DMS53 treated with DMSO at 0.1 percent for 48 hours (cell line): Measurements from ENCODE around the gene VWA8.
"Not testable (repeated sequence)": the region's sequence is repeated elsewhere in the genome, so short reads cannot be mapped to it uniquely, and the experiment has no call there.

ENCODE experiments used
- DNase-seq: peaks from one replicate; lab custom pipeline; 2025; ENCODE audit not compliant: unreplicated experiment; lab: John Stamatoyannopoulos, UW

The VWA8 gene

GRCh38 chr13:41969072-41969471 lies 8.2 kb upstream of the VWA8 start:
- DNase-seq: no peak

GRCh38 chr13:41966671-41967070 lies 5.8 kb upstream of the VWA8 start:
- no peak for DNase-seq

- no peak for DNase-seq
These were observed 2.1 kb upstream of the VWA8 start for GRCh38 chr13:41962994-41963393.

DNA sequence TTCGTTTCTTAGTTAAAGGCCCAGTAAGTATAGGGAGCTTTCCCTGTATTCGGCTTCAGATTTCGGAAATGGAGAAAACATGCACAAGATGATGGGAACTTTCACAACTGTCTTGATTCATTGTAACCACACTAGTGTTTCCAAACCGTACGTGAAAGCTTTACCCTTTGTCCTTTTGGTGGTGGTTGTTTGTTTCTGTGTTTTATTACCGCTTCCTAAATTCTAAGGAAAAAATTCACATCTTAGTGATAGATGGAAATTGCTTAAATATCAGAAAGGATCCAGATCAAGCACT lies 504 bp upstream of the VWA8 start:
- no peak for DNase-seq

DNA sequence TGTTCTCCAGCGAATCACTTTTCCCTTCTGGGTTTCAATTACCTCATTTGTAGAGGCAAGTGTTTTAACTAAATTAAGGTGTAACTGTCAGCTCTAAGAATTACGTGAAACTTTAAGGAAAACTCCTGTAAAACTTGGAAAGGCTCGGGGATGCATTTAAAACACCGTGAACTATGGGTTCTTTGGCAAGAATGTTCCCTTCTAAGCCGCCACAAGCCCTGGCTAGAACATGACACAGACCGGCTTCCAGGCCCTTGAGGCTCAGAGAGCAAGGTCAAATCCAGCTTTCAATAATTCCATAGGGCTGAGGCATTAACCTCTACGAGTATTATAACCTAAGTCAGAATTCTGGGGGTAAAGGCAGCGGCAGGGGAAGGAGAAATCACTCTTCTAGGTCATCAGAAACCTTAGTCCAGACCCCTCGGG lies 685 bp downstream of the VWA8 start:
- peak; percentile 10 for DNase-seq

- no peak for DNase-seq
These were observed 4.6 kb downstream of the VWA8 start for GRCh38 chr13:41956272-41956671.

DNA sequence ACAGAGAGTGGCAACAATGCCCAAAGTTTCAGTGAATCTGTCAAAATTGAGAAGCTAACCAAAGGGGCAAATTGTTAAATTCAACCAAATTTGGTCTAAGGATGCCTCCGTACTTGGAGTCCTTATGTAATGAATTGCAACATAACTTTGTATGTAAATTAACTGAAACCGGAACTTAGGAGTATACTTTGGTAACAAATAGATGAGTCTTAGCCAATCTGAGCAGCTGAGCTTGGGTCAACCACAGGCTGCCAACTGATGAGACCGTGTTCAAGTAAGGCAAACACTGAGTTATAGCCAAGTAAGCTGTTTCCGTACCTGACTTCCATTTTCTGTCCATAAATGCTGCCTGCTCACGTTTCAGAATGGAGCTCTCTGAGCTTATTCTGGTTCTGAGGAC lies 5.3 kb downstream of the VWA8 start:
- DNase-seq: no peak

DNA sequence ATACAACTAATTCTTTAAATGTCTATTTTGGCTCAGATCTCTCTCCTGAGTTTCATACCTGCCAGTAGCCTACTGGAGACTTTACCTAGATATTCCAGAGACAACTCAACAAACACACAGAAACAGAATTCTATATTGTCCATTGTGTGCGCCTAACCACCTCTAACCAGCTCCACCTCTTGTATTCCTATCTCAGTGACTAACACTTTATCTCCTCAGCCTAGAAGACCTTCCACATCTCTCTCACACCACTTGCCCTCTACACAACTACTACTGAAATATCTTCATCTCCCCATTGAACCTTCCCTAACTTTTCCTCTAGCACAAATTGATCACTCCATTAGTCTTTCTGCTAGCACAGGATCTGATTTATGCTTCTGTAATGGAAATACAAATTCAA lies 6.7 kb downstream of the VWA8 start:
- DNase-seq: no peak

DNA sequence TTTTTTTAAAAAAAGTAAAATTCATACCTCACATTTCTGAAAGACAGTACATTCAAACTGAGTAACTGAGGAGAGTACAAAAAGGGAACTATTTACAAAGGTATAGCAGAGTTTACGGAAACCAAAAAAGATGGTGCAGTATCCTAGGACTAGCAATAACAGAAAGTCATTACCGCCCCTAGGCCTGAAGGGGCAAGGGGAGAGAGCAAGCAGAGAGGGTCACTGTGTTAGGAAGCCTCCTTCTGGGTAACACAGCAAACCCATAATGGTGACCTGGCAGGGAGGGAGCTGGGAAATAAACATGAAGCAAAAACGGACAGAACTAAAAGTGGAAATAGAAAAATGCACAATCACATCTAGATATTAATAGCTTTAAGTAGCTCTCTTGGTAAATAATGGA lies 8.2 kb downstream of the VWA8 start:
- DNase-seq: no peak

DNA sequence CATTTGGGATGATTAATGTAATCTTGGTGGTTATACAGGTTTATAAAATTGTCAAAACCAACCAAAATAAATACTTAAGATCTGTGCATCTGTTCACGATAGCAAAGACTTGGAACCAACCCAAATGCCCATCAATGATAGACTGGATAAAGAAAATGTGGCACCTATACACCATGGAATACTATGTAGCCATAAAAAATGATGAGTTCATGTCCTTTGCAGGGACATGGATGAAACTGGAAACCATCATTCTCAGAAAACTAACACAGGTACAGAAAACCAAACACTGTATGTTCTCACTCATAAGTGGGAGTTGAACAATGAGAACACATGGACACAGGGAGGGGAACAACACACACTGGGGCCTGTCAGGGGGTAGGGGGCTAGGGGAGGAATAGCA lies 11.8 kb downstream of the VWA8 start:
- not testable (repeated sequence) for DNase-seq

GRCh38 chr13:41945926-41946325 lies 15.0 kb downstream of the VWA8 start:
- no peak for DNase-seq

- no peak for DNase-seq
These were observed 16.1 kb downstream of the VWA8 start for GRCh38 chr13:41944635-41945397.

DNA sequence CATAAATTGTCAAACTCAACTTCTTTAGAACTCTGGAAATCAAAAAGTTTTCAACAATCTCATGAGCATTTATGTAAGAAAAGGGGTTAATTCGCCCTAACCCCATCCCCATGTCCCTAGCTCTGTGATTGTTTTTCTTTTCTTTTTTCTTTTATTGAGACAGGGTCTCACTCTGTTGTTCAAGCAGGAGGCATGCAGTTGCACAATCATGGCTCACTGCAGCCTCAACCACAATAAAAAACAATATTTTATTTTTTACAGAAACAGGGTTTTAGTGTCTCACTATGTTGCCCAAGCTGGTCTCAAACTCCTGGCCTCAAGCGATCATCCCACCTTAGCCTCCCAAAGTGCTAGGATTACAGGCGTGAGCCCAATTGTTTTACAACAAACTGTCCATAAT lies 16.7 kb downstream of the VWA8 start:
- no peak for DNase-seq

DNA sequence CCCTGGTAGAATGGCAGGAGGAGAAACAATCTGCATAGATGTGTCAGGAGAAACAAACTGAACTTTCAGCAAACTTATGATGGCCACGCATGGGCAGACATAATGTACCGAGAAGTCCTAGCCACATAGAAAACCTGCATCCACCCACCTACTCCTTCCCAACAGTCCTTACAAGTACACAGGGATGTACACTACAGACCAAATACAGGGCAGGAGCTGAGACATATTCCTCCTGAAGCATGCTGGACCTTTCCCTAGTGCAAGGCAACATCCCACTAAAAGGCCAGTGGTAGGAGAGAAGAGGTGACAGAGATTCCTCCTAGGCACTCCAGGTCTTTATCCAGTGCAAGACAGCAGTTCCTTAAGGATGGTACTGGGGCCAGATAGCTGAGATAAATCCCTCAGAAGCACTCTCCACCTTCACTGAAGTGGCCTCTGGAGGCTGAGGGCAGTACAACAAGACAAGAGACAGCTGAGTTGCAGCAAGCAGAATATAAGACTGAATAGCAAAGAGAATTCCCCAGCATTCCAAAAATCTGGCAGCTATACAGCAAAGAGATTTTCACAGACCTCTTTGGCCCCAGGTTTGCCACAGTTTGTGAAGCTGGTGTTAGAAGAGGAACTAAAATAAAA lies 18.3 kb downstream of the VWA8 start:
- no peak for DNase-seq

- no peak for DNase-seq
These were observed 19.7 kb downstream of the VWA8 start for GRCh38 chr13:41941174-41941573.

- no peak for DNase-seq
These were observed 21.5 kb downstream of the VWA8 start for GRCh38 chr13:41939398-41939797.

- DNase-seq: no peak
These were observed 22.0 kb downstream of the VWA8 start for GRCh38 chr13:41938918-41939317.

- DNase-seq: no peak
These were observed 23.5 kb downstream of the VWA8 start for GRCh38 chr13:41937388-41937787.

DNA sequence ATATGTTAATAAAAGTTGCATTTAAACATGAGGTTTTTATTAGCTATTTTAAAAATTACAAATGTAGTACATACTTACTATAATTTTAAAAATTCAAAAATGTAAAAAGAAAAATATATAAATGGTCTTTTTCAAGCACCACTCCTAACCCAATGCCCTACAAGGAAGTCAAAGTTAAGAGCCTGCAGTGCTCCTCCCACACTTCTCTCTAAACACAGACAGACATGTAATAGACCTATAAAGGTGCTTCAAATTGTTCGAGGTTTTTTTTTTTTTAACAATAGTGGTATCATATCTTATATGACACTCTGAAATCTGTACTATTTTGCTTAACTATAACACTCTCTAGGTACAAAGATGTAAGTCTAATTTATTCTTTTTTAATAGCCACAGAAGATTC lies 25.4 kb downstream of the VWA8 start:
- no peak for DNase-seq

DNA sequence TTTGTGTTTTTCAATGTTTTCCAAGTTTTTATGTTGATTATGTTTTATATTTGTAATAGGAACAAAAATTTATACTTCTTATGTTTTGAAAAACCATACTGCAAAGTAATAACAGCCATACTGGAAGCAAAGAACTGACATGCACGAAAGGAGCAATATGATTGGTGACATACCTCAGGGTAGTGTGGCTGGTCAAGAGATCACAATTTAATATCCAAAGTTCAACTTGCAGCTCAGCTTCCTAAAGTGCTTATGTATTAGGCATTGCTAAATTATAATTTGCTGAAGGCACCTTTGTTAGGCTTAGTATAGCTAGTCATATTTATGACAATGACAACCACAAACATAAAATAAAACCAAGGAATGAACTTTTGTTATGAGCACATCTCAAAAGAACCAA lies 25.9 kb downstream of the VWA8 start:
- DNase-seq: no peak

DNA sequence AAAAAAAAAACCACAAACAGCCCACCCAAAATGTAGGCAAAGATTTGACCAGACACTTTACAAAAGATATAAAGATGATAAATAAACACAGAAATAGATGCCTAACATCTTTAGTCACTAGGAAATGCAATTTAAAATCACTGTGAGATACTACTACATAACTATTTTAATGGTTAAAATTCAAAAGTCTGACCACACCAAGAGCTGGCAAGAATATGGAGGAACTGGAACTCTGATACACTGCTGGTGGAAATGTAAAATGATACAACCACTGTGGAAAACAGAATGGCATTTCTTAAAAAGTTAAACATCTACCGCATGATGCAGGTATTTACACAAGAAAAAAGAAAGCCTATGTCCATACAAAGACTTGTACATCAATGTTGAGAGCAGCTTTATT lies 26.8 kb downstream of the VWA8 start:
- DNase-seq: no peak

- no peak for DNase-seq
These were observed 29.6 kb downstream of the VWA8 start for GRCh38 chr13:41931337-41931736.

- DNase-seq: no peak
These were observed 30.8 kb downstream of the VWA8 start for GRCh38 chr13:41930154-41930553.
